ENCODE measurements around the gene HPS4.
"Not testable (repeated sequence)": the region's sequence is repeated elsewhere in the genome, so short reads cannot be mapped to it uniquely, and the experiment has no call there.

HPS4 gene

GRCh38 chr22:26438776-26439175, 44.8 kb downstream of the HPS4 start:
- DNase-seq = not testable (repeated sequence)

DNA sequence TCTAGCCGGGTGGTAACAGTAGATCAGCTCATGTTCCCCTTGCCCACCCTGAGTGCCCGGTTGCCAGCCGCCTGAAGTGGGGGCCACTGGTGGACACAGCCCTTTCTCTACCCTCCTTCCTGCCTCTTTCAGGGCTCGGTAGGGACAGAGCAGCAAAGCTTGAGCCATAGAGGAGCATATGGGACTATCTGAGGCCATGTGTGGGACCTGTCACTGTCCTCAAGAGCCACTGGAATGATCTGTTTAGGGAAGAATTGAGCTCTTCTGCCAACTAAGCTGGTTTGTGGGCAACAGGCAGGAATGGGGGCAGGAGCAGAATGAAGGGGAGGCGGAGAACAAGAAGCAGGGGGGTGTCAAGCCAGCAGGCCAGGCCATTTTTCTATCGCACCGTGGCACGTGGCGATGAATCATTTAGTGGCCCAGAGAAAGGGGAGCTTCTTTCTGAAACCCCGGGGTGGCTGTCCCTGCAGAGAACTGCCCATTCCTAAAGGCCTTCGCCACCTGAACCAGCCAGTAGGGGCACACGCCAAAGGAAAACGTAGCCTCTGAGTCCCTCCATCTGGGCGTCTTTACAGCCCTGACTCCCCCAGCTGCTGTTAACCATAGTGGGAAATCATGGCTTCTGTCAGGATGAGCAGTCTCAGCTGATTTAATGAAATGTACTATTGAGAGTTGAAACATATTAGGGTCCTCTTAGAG, 45.7 kb downstream of the HPS4 start:
- no peak for DNase-seq

- no peak for DNase-seq
These were observed 46.6 kb downstream of the HPS4 start for GRCh38 chr22:26436903-26437515.

DNA sequence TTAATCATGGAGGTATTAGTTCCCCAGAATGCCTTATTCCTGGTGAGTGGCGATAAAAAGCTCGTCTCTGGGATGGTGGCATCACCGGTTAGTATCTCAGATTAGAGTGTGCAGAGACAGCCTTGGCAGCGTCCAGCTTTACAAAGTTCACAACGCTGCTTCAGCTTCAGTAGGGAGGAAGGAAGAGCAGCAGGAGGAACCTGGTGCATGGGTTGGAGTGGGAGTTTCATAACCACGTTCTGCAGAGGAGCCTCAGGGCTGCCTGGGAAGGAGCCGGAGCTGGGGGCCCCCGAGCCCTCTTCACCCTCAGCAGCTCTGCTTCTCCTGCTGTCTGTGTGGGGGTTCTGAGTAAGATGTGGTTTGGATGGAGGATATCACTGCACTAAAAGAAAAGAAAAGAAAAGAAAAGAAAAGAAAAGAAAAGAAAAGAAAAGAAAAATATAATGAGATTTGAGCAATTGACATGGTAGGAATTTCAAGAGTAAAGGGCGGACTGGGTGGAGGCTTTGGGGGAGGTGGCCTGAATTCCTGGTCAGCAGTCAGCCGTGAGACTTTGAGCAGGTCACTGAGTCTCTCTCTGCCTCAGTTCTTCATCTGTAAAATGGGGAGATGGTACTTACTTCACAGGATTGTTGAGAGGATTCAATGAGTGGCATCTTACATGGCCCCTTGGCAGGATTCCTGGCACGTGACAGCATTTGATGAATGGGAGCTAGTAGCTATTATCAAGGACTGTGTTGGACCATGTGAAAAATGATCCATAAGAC, 48.1 kb downstream of the HPS4 start:
- DNase-seq = no peak

GRCh38 chr22:26433805-26434204, 49.8 kb downstream of the HPS4 start:
- DNase-seq = no peak

DNA sequence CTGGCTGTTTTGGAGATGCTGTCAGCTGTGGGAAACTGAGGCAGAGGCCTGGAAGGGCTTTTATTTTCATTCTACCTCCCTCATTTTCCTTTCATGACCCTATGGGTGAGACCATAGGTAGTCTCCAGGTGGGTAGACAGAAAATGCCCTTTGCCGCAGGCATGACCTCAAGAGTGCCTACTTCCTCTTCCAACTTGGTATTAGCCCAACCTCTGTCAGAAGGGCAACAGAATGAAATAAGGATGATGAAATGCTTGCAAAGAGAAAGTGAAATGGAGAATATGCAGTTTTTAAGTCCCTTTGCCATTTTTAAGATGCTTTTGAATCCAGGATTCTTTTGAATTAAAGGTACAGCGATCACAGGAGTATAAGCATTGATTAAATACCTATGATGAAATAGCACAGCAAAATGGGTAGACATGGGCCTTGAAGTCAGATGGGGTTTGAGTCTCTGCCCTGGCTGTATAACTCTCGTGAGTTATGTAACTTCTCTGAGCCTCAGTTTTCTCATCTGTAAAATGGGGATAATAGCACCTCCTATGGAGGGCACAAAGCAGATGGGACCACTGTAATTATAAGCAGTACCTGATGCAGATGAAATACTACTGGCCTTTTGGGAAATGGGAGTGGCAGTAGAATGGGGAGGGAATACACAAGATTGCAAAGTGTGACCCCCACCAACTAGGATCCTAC, 50.8 kb downstream of the HPS4 start:
- no peak for DNase-seq

DNA sequence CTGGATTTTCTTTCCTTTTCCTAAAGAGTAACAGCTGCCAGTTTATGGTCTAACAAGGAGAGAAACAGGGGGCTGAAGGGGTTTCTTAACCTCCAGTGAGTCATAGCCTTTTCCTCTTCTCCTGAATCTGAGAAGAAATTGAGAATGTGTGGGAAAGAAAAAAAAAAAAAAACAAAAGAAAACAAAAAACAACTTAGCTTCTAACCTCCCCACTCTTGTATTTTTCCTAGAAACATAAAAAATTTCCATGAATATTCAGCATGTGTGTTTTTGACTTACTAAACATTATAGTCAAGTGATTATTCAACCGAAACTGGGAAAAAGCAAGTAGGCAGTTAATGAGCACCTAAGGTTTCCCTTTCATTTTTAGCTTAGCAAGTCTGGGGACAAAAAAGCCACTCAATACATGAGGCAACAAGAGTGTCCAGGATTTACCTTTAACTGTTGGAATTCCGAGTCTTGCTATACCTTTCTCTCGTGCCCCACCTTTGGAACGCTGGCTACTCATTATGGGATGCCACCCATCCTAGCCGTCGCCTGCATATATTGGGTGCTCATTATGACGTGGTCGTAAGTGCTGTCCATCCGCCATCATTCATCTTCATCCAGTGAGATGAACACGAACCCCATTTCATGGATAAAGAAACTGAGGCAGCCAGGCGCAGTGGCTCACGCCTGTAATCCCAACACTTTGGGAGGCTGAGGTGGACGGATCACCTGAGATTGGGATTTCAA, 52.2 kb downstream of the HPS4 start:
- DNase-seq = no peak

- no peak for DNase-seq
These were observed 53.0 kb downstream of the HPS4 start for GRCh38 chr22:26430600-26430999.

- no peak for DNase-seq
These were observed 53.9 kb downstream of the HPS4 start for GRCh38 chr22:26429458-26430286.

- DNase-seq = peak; percentile 44
These were observed 54.8 kb downstream of the HPS4 start, which contains the start of gene ASPHD2 for GRCh38 chr22:26428515-26429457. Gene ASPHD2 (plus strand): TSS chr22:26429260. CDS start chr22:26433616, 4,356 bp downstream.

- DNase-seq = no peak
These were observed 56.7 kb downstream of the HPS4 start for GRCh38 chr22:26426924-26427323.

DNA sequence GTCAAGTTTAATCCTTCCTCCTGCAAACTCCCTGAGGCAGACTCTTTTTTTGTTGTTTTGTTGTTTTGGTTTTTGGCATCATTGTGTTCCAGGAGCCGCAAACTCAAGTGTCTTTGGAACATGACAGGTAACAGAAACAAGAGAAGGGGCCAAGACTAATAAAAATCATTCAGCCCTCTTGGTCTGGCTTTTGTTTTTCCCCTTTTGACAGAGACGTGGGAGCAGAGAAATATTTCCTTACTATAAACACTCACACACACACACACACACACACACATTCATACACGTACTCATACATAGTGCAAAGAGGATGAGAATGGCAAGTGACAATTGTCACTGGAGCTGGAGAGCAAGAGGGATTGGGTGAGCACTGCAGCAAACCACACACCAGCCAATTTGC, 65.0 kb downstream of the HPS4 start:
- no peak for DNase-seq

- no peak for DNase-seq
These were observed 66.2 kb downstream of the HPS4 start for GRCh38 chr22:26417406-26417805.

GRCh38 chr22:26416670-26417276, 66.8 kb downstream of the HPS4 start:
- DNase-seq = peak; percentile 63

GRCh38 chr22:26416256-26416655, 67.3 kb downstream of the HPS4 start:
- no peak for DNase-seq

DNA sequence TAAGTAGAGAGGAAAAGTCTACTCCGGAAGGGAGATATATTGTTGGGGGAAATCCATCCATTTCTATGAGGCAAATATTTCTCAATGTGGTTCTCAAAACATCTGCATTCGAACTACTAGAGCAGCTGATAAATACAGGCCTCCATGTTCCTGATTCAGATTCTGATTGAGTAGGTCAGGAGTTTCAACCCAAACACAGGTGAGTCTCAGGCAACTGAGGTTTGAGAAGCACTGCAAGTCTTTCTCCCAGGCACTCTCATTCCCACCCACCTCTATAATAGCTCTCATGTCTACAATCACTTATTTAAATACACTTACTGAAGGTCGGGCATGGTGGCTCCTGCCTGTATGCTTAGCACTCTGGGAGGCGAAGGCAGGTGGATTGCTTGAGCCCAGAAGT, 69.2 kb downstream of the HPS4 start:
- no peak for DNase-seq

DNA sequence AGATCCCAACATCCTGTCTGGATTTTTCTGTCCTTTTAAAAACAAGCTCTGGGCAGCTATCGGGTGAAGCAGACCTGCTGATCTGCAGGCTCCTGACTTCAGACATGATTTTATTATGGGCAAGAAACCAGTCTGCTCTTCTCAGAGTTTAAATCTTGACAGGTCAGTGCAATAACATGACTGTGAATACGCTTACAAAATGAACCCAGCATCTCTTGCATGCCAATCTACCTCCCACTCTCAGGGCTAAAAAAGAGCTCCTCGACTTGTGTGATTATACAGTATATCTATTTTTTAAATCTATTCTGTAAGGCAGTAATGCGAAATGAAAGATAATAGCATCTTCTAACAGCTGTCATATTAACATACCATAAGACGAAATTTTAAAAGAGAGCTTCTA, 73.2 kb downstream of the HPS4 start:
- DNase-seq = no peak

DNA sequence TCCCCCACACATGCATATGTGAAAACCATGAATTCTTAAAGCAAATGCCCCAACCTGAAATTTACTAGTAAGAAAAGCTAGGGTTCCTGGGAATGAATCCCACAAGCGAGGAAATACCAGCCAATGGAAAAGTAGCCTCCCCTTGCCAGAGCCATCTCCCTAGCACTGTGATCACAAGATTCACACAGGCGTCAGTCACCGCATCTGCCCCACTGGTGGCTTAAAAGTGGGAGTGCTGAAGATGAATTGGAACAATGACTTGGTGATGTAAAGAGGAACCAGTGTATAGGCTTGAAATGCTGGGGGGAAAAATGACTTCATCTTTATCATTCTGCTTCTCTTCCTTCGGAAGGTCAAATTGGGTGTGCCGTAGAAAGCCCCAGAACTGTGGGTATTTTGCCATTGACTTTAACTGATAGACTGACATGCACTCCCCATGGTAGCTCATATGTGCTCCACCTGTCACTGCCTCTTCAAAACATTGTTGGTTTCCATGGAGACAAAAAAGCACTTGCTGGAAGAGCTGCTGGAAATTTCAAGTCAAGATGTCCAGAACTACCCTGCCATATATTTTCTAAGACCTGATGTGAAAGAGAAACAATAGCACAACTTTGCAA, 73.8 kb downstream of the HPS4 start:
- no peak for DNase-seq

- DNase-seq = not testable (repeated sequence)
These were observed 74.9 kb downstream of the HPS4 start for GRCh38 chr22:26408562-26409220.

All from T1000 (cell line).